ENCODE measurements around the gene PBX4.

GRCh38 chr19:19600793-19601330, 17.6 kb downstream of the PBX4 start:
- no peak for TF ChIP-seq SIN3A (IDR thresholded peaks at IDR 0.05; ENCODE audit: borderline replicate concordance, insufficient read depth, low read depth, low read length)
- TF ChIP-seq, protein P1, sequence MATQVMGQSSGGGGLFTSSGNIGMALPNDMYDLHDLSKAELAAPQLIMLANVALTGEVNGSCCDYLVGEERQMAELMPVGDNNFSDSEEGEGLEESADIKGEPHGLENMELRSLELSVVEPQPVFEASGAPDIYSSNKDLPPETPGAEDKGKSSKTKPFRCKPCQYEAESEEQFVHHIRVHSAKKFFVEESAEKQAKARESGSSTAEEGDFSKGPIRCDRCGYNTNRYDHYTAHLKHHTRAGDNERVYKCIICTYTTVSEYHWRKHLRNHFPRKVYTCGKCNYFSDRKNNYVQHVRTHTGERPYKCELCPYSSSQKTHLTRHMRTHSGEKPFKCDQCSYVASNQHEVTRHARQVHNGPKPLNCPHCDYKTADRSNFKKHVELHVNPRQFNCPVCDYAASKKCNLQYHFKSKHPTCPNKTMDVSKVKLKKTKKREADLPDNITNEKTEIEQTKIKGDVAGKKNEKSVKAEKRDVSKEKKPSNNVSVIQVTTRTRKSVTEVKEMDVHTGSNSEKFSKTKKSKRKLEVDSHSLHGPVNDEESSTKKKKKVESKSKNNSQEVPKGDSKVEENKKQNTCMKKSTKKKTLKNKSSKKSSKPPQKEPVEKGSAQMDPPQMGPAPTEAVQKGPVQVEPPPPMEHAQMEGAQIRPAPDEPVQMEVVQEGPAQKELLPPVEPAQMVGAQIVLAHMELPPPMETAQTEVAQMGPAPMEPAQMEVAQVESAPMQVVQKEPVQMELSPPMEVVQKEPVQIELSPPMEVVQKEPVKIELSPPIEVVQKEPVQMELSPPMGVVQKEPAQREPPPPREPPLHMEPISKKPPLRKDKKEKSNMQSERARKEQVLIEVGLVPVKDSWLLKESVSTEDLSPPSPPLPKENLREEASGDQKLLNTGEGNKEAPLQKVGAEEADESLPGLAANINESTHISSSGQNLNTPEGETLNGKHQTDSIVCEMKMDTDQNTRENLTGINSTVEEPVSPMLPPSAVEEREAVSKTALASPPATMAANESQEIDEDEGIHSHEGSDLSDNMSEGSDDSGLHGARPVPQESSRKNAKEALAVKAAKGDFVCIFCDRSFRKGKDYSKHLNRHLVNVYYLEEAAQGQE (IDR thresholded peaks at IDR 0.05; ENCODE audit: insufficient read depth in 1 of 2, low read depth in 2 of 2, low read length in 1 of 2): no peak
- TF ChIP-seq, protein P2, sequence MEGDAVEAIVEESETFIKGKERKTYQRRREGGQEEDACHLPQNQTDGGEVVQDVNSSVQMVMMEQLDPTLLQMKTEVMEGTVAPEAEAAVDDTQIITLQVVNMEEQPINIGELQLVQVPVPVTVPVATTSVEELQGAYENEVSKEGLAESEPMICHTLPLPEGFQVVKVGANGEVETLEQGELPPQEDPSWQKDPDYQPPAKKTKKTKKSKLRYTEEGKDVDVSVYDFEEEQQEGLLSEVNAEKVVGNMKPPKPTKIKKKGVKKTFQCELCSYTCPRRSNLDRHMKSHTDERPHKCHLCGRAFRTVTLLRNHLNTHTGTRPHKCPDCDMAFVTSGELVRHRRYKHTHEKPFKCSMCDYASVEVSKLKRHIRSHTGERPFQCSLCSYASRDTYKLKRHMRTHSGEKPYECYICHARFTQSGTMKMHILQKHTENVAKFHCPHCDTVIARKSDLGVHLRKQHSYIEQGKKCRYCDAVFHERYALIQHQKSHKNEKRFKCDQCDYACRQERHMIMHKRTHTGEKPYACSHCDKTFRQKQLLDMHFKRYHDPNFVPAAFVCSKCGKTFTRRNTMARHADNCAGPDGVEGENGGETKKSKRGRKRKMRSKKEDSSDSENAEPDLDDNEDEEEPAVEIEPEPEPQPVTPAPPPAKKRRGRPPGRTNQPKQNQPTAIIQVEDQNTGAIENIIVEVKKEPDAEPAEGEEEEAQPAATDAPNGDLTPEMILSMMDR (IDR thresholded peaks at IDR 0.05): no peak
- TF ChIP-seq POLR2AphosphoS5 (IDR thresholded peaks at IDR 0.05; ENCODE audit: low read depth, low read length): no peak

All from Panc1 (cell line).